Upper lobe of left lung (tissue), 6 donors: ENCODE measurements around the gene BEST1. TPM values are rescaled to one million over a fixed set of nuclear protein-coding genes. Genes with fewer than 3 reads are reported as not detected.

ENCODE experiments used
- ATAC-seq, 2 donors: fragments of 200-7000 bp; cut with Tn5 transposase; one replicate each; pipeline ENCODE4 v1.9.1; 2022; ENCODE audit warnings: mild to moderate bottlenecking in 2 of 2, moderate library complexity in 2 of 2; ENCODE audit not compliant: low FRiP score in 2 of 2
- DNase-seq, 2 donors: peaks; one replicate each; pipeline ENCODE4 v3.0.0-alpha.2; 2019 to 2020
- H3K27ac ChIP-seq, 4 donors: fragments of 200-600 bp; sonication (generic); one replicate each; pipeline ENCODE4 v1.5.1; 2016 to 2019
- H3K27me3 ChIP-seq, 4 donors: fragments of 200-600 bp; sonication (generic); one replicate each; pipeline ENCODE4 v1.5.1; 2017 to 2019
- H3K36me3 ChIP-seq, 4 donors: fragments of 200-600 bp; sonication (generic); one replicate each; pipeline ENCODE4 v1.5.1; 2016 to 2019
- H3K4me1 ChIP-seq, 4 donors: fragments of 200-600 bp; sonication (generic); one replicate each; pipeline ENCODE4 v1.5.1; 2018 to 2019
- H3K4me3 ChIP-seq, 4 donors: fragments of 200-600 bp; sonication (generic); one replicate each; pipeline ENCODE4 v1.5.1; 2017 to 2019; ENCODE audit warnings: mild to moderate bottlenecking in 2 of 4, moderate library complexity in 1 of 4
- H3K9me3 ChIP-seq, 4 donors: fragments of 200-600 bp; sonication (generic); one replicate each; pipeline ENCODE4 v1.5.1; 2018 to 2019
- EP300 ChIP-seq, 4 donors: sonication (generic); formaldehyde crosslinking; IDR thresholded peaks; one replicate each; pipeline ENCODE4 v1.5.1; 2017; ENCODE audit warnings: antibody characterized with exemption in 4 of 4, control low read depth in 2 of 4
- POLR2A ChIP-seq, 4 donors: fragments of 450-650 bp; IDR thresholded peaks; one replicate each; pipeline ENCODE4 v1.5.1; 2016 to 2017; ENCODE audit warnings: antibody characterized with exemption in 4 of 4, mild to moderate bottlenecking in 2 of 4
- POLR2AphosphoS5 ChIP-seq, 2 donors: sonication (generic); formaldehyde crosslinking; IDR thresholded peaks; one replicate each; pipeline ENCODE4 v1.5.1; 2017; ENCODE audit warnings: antibody characterized with exemption in 2 of 2
- WGBS, 2 donors: methylation state at CpG; one replicate each; pipeline ENCODE4 v1.1.5; 2017 to 2018; 5-methylcytosine and 5-hydroxymethylcytosine counted together
- total RNA-seq, 6 donors: library from RNA; depleted of rRNA in 4 of 6; stranded (reverse); fragments of >200 nt in 4 of 6; gene quantifications; one replicate each; pipeline versions ENCODE4 v1.1.0 to v1.2.1, GENCODE V29; 2016 to 2021
- TF ChIP-seq, protein P1 (sequence below), 6 experiments: fragments of 450-650 bp in 4 of 6; fragments of 200-600 bp in 2 of 6; sonication (generic) in 2 of 6; IDR thresholded peaks; one replicate each; pipeline ENCODE4 v1.5.1; 2016 to 2019; ENCODE audit warnings: antibody characterized with exemption in 6 of 6
- donor health status: DM: no; HTN: no; CAD: no; lungs with moderate emphysema.
- donor health status: DM: no; HTN: yes; CAD: no; lungs with severe emphysema.

BEST1 gene
- total RNA-seq, 6 donors from 2014 or later = 6.5 to 18.9 (median 10.4) TPM

GRCh38 chr11:61911701-61912529 lies 38.2 kb upstream of the BEST1 start:
- Histone ChIP-seq H3K9me3 (no peaks in the 10 kb centered on the region), H3K4me3 (no peak overlapping the region), H3K4me1 (peaks cover 6 to 12% (median 9%) of the 10 kb centered on the region in 4 donors), H3K27me3 (no peaks in the 10 kb centered on the region), H3K27ac (no peak overlapping the region), H3K36me3 (peaks cover 0 to 3% (median 0%) of the 10 kb centered on the region in 4 donors)
- ATAC-seq = no peak
- DNase-seq = no peak
- no peak for TF ChIP-seq EP300 (IDR thresholded peaks at IDR 0.05)
- TF ChIP-seq POLR2A (IDR thresholded peaks at IDR 0.05) = no peak
- WGBS, 2 donors = 73 to 81% methylated on average over 9 to 16 of the region's 17 CpGs

- H3K36me3 ChIP-seq = no peaks in the 10 kb centered on the region
- no peaks in the 10 kb centered on the region for H3K9me3 ChIP-seq
- peak in 1 of 2 donors; percentile 83 for DNase-seq
- WGBS, 2 donors = 65 to 78% methylated on average over 6 of the region's 6 CpGs
- H3K4me3 ChIP-seq = no peak overlapping the region
- peaks cover 0 to 5% (median 0%) of the 10 kb centered on the region in 4 donors for H3K27me3 ChIP-seq
- H3K4me1 ChIP-seq = peaks cover 7 to 18% (median 13%) of the 10 kb centered on the region in 4 donors
- TF ChIP-seq EP300 (IDR thresholded peaks at IDR 0.05) (no peak), POLR2AphosphoS5 (IDR thresholded peaks at IDR 0.05) (peak; percentile 33 to 46), POLR2A (IDR thresholded peaks at IDR 0.05) (no peak)
- TF ChIP-seq, protein P1, sequence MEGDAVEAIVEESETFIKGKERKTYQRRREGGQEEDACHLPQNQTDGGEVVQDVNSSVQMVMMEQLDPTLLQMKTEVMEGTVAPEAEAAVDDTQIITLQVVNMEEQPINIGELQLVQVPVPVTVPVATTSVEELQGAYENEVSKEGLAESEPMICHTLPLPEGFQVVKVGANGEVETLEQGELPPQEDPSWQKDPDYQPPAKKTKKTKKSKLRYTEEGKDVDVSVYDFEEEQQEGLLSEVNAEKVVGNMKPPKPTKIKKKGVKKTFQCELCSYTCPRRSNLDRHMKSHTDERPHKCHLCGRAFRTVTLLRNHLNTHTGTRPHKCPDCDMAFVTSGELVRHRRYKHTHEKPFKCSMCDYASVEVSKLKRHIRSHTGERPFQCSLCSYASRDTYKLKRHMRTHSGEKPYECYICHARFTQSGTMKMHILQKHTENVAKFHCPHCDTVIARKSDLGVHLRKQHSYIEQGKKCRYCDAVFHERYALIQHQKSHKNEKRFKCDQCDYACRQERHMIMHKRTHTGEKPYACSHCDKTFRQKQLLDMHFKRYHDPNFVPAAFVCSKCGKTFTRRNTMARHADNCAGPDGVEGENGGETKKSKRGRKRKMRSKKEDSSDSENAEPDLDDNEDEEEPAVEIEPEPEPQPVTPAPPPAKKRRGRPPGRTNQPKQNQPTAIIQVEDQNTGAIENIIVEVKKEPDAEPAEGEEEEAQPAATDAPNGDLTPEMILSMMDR (IDR thresholded peaks at IDR 0.05) = no peak
- H3K27ac ChIP-seq = no peak overlapping the region
- peak; percentile 41 to 63 for ATAC-seq
Observed at GRCh38 chr11:61912530-61912898, 37.6 kb upstream of the BEST1 start.

DNA sequence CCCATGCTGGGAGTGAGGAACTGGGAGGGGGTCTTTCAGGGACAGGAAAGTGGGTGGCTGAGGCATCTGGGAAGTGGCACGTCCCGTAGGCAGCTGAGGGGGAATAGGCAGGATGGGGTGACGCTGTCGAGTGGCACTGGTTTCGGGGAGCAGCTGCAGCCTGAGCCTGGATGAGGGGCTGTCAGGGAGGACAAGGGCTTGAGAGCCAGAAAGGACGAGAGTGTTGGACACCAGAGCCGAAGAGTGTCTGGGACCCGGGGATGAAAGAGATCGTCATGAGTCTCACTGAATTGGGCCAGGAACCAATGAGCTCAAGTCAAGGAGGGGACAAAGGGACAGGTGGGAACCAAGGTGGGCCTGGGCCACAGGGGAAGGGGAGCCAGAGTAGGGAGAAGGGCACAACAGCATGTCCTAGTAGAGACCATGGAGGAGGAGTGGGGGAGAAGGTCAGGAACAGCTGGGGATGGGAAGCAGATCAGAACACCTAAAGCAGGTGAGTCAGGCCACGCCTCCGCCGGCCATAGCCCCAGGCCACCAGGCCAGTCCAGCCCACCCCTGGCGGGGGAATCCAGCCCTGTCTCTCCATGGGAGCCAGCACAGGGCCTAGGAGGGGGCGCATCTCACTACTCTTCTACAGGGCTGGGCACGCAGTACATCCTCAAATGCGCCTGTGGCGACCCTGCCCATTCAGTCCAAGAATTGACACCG lies 37.0 kb upstream of the BEST1 start:
- TF ChIP-seq EP300 (IDR thresholded peaks at IDR 0.05) = no peak
- TF ChIP-seq, protein P1 (IDR thresholded peaks at IDR 0.05) = no peak
- no peak for TF ChIP-seq POLR2A (IDR thresholded peaks at IDR 0.05)
- no peak for TF ChIP-seq POLR2AphosphoS5 (IDR thresholded peaks at IDR 0.05)
- no peak for ATAC-seq
- Histone ChIP-seq H3K27ac (no peak overlapping the region), H3K27me3 (peaks cover 0 to 8% (median under 1%) of the 10 kb centered on the region in 4 donors), H3K4me1 (peaks cover 13 to 24% (median 19%) of the 10 kb centered on the region in 4 donors), H3K4me3 (no peak overlapping the region), H3K9me3 (no peaks in the 10 kb centered on the region), H3K36me3 (no peaks in the 10 kb centered on the region)
- 82 to 84% methylated on average over 17 to 18 of the region's 18 CpGs for WGBS, 2 donors
- peak in 1 of 2 donors; percentile 19 for DNase-seq

DNA sequence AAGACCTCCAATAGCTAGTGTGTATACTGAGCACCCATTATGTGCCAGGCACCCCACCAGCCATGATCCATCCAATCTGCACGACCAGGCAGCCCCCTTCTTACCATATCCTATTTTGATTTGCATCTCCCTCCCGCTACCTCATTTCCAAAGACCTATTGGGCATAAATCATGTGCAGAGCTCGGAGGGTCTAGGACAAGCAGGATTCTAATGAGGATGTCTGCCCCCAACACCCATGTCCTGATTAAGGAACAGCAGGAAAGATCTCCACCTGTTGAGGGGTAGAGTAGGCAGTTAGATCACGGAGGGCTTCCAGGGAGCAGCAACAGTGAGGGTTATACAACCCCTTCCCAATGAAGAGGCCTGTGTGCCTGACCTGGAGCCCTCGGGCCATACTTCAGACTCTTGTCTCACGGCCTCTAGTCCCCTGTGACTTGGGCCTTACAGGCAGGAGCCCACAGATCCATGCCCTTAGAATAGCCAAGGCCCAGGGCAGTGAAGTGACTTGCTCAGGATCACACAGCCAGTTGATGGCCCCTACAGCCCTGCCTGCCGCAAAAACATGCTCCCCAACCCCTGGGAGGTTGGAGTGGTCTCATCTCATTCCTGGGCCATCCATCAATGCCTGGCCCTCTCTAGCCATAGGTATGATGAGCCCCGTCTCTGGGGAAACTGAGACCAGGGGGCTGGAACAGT lies 36.3 kb upstream of the BEST1 start:
- H3K27ac ChIP-seq = no peak overlapping the region
- whole genome bisulfite sequencing, 2 donors = 88% methylated on average over 8 of the region's 8 CpGs
- peaks cover 0 to 8% (median 3%) of the 10 kb centered on the region in 4 donors for H3K27me3 ChIP-seq
- H3K36me3 ChIP-seq = no peaks in the 10 kb centered on the region
- H3K4me3 ChIP-seq = no peak overlapping the region
- TF ChIP-seq, protein P1 (IDR thresholded peaks at IDR 0.05) = no peak
- TF ChIP-seq POLR2A (IDR thresholded peaks at IDR 0.05) (no peak), POLR2AphosphoS5 (IDR thresholded peaks at IDR 0.05) (no peak), EP300 (IDR thresholded peaks at IDR 0.05) (no peak)
- no peaks in the 10 kb centered on the region for H3K9me3 ChIP-seq
- ATAC-seq (no peak), DNase-seq (peak in 1 of 2 donors; percentile 10)
- H3K4me1 ChIP-seq = peaks cover 14 to 31% (median 20%) of the 10 kb centered on the region in 4 donors
